NCI-H1105 (cell line): ENCODE measurements around the gene PAX4.

ENCODE experiments used
- DNase-seq: peaks from one replicate; lab custom pipeline; 2025; lab: John Stamatoyannopoulos, UW

PAX4 gene

GRCh38 chr7:127618042-127618441, at the start of gene PAX4:
Gene PAX4 (minus strand): TSS chr7:127618142. CDS start chr7:127615928, 2,214 bp downstream.
- DNase-seq, result no peak

- no peak for DNase-seq
These were observed 49.2 kb upstream of the PAX4 start for GRCh38 chr7:127667017-127667670.

GRCh38 chr7:127666602-127667001, 48.7 kb upstream of the PAX4 start:
- no peak for DNase-seq

GRCh38 chr7:127665922-127666321, 48.0 kb upstream of the PAX4 start:
- no peak for DNase-seq

GRCh38 chr7:127658970-127659630, 41.2 kb upstream of the PAX4 start:
- DNase-seq, result no peak

- no peak for DNase-seq
These were observed 39.6 kb upstream of the PAX4 start for GRCh38 chr7:127657500-127657899.

- no peak for DNase-seq
These were observed 37.8 kb upstream of the PAX4 start for GRCh38 chr7:127655720-127656119.

- DNase-seq, result no peak
These were observed 36.8 kb upstream of the PAX4 start for GRCh38 chr7:127654404-127655394.

GRCh38 chr7:127653396-127653795, 35.5 kb upstream of the PAX4 start:
- no peak for DNase-seq

GRCh38 chr7:127652333-127653248, 34.6 kb upstream of the PAX4 start:
- no peak for DNase-seq

- peak; percentile 99 for DNase-seq
These were observed 33.8 kb upstream of the PAX4 start, which contains the start of gene SND1 for GRCh38 chr7:127651556-127652332. Gene SND1 (plus strand): TSS chr7:127652194. CDS start chr7:127652374, 180 bp downstream.

- peak; percentile 47 for DNase-seq
These were observed 33.1 kb upstream of the PAX4 start for GRCh38 chr7:127650847-127651555.

GRCh38 chr7:127648986-127649385, 31.0 kb upstream of the PAX4 start:
- no peak for DNase-seq

GRCh38 chr7:127647636-127648035, 29.7 kb upstream of the PAX4 start:
- DNase-seq, result no peak

- no peak for DNase-seq
These were observed 26.5 kb upstream of the PAX4 start for GRCh38 chr7:127644484-127644883.

GRCh38 chr7:127638197-127638596, 20.3 kb upstream of the PAX4 start:
- no peak for DNase-seq

GRCh38 chr7:127635659-127636285, 17.8 kb upstream of the PAX4 start:
- no peak for DNase-seq

GRCh38 chr7:127632276-127632910, 14.5 kb upstream of the PAX4 start:
- DNase-seq, result no peak
